Measurements from ENCODE around the gene AFF3. TPM values are rescaled to one million over a fixed set of nuclear protein-coding genes. Genes with fewer than 3 reads are reported as not detected.

The AFF3 gene
- total and polyA plus RNA-seq, 2 of the 8 experiments (the other 6 are each of a cell fraction or from before 2014, with no cell fraction given), result 0.27 to 3.0 TPM

GRCh38 chr2:99821572-99821971, 320.8 kb downstream of the AFF3 start:
- Histone ChIP-seq H2BK20ac (ENCODE audit: low read length) (no peak overlapping the region), H2BK5ac (ENCODE audit: low read depth, low read length) (no peak overlapping the region), H4K5ac (ENCODE audit: insufficient read length, low read depth, low read length) (no peak overlapping the region), H3K23ac (ENCODE audit: insufficient read length) (no peak overlapping the region), H3K14ac (ENCODE audit: insufficient read length) (no peak overlapping the region), H4K20me1 (replicated peaks in 1 of 2; ENCODE audit: control insufficient read depth in 1 of 2, insufficient read depth in 2 of 2, low read length in 2 of 2) (no peaks in the 10 kb centered on the region), H2BK15ac (ENCODE audit: low read length) (no peak overlapping the region), H3K23me2 (ENCODE audit: low read depth, low read length) (no peaks in the 10 kb centered on the region), H3K9ac (replicated peaks in 1 of 4; ENCODE audit: extremely low read depth in 1 of 4, low read depth in 3 of 4, low read length in 3 of 4) (no peak overlapping the region), H2BK12ac (ENCODE audit: low read depth, low read length) (no peak overlapping the region), H3K27me3 (replicated peaks in 1 of 4; ENCODE audit: control insufficient read depth in 3 of 4, extremely low read depth in 1 of 4, insufficient read depth in 3 of 4, low read length in 3 of 4) (no peaks in the 10 kb centered on the region), H3K27ac (ENCODE audit: low read depth, low read length) (no peak overlapping the region), H3K4me1 (replicated peaks in 1 of 4; ENCODE audit: control insufficient read depth in 3 of 4, insufficient read depth in 4 of 4, low read length in 3 of 4) (peaks cover 0 to 13% (median 2%) of the 10 kb centered on the region in 4 experiments; a peak in 2 of 7 replicates), H3K4ac (replicated peaks; ENCODE audit: insufficient read length, low read depth, low read length) (no peak overlapping the region), H3K4me2 (ENCODE audit: insufficient read depth in 1 of 2, low read depth in 2 of 2, low read length in 2 of 2) (no peak overlapping the region; a peak in 1 of 4 replicates), H4K91ac (replicated peaks; ENCODE audit: insufficient read length, low read length) (no peak overlapping the region), H3K18ac (ENCODE audit: extremely low read depth, low read length) (no peak overlapping the region; the same call in 1 of the 2 replicates), H3K79me1 (ENCODE audit: low read depth, low read length) (no peaks in the 10 kb centered on the region), H2AK5ac (ENCODE audit: low read depth, low read length) (no peak overlapping the region), H4K8ac (ENCODE audit: extremely low read depth, insufficient read depth, low read length) (no peak overlapping the region), H3K36me3 (ENCODE audit: control insufficient read depth in 2 of 4, insufficient read depth in 4 of 4, low read length in 3 of 4) (no peaks in the 10 kb centered on the region), H3K79me2 (ENCODE audit: control insufficient read depth in 1 of 2, insufficient read depth in 2 of 2, low read length in 2 of 2) (no peaks in the 10 kb centered on the region), H2BK120ac (replicated peaks; ENCODE audit: low read depth, low read length) (no peak overlapping the region), H3K4me3 (ENCODE audit: extremely low read depth in 1 of 4, insufficient read depth in 2 of 4, low read depth in 3 of 4, low read length in 4 of 4) (no peak overlapping the region), H3K9me3 (ENCODE audit: insufficient read depth in 2 of 2, low read depth in 1 of 2, low read length in 1 of 2) (no peaks in the 10 kb centered on the region), H3K56ac (replicated peaks; ENCODE audit: insufficient read length, low read depth, low read length) (no peak overlapping the region), H2AFZ (ENCODE audit: low read length) (no peak overlapping the region)
- ChIA-PET CTCF (ENCODE audit: partially characterized antibody) (interaction anchor here (0.6 to 1.7 kb wide), 8 partner anchors 10 to 760 kb away, joined by 3 to 5 read pairs (median 3); no protein-coding TSS in a partner anchor), POLR2A (ENCODE audit: partially characterized antibody) (interaction anchor here (0.6 kb wide), 1 partner anchor 64 kb away, joined by 5 read pairs; no protein-coding TSS in a partner anchor)
- no peak for DNase-seq (ENCODE audit: low read depth in 1 of 2, low spot score in 2 of 2)
- no peak for TF ChIP-seq RBBP5 (IDR thresholded peaks at IDR 0.05; ENCODE audit: borderline replicate concordance, low read depth, low read length)
- TF ChIP-seq RNF2 (IDR thresholded peaks at IDR 0.05; ENCODE audit: borderline replicate concordance, low read depth, low read length, missing control alignments, poor library complexity, severe bottlenecking), result no peak
- TF ChIP-seq CREB1 (IDR thresholded peaks at IDR 0.05), result 0 out of 2 replicates have a peak, but pooled peaks have one; percentile 31
- TF ChIP-seq TEAD4 (IDR thresholded peaks at IDR 0.05; ENCODE audit: low read depth, low read length), result no peak
- no peak for TF ChIP-seq POLR2AphosphoS5 (IDR thresholded peaks at IDR 0.05; ENCODE audit: low read depth, low read length)
- FAIRE-seq, result no peak
- WGBS, 2 experiments (ENCODE audit: extremely low coverage in 1 of 2, insufficient coverage in 1 of 2, insufficient read length in 1 of 2, insufficient replicate concordance in 2 of 2, low coverage in 1 of 2, low lambda C conversion rate in 2 of 2, missing lambda C conversion rate in 1 of 2), result 75% methylated on average over 7 of the region's 7 CpGs; no CpG with 5 or more reads in 1 of the 2 experiments
